GM19240 (cell line): ENCODE data around the gene SLC30A2.
"Not testable (repeated sequence)": the region's sequence is repeated elsewhere in the genome, so short reads cannot be mapped to it uniquely, and the experiment has no call there.

Experiments used
- DNase-seq: peaks from one replicate; pipeline ENCODE4 v3.0.0; 2011; ENCODE audit warnings: low spot score; ENCODE audit not compliant: insufficient read length

The SLC30A2 gene, protein sequence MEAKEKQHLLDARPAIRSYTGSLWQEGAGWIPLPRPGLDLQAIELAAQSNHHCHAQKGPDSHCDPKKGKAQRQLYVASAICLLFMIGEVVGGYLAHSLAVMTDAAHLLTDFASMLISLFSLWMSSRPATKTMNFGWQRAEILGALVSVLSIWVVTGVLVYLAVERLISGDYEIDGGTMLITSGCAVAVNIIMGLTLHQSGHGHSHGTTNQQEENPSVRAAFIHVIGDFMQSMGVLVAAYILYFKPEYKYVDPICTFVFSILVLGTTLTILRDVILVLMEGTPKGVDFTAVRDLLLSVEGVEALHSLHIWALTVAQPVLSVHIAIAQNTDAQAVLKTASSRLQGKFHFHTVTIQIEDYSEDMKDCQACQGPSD

DNA sequence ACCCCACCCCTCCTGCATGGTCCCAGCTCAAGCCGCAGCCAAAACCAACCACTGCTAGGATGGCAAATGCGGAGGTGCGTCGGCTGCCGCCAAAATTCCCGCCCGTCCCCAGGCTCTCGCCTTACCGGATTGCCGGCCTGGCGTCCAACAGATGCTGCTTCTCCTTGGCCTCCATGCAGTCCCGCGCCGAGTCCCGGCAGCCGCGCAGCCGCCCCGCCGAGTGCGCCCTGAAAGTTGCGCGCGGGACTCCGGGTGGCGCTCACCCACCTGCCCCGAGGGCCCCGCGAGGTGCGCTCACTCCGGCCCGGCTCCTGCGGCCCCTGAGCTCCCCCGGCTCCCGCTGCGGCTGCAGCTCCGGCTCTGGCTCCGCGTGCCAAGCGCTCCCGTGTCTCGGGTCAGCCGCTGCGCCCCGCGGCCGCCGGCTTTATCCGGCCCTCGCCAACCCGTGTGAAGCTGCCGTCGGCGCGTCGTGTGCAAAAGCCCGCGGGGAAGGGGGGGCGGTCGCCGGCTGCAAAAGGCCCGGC is at the start of gene SLC30A2:
Gene SLC30A2, minus strand, starts transcription at position 397 of the 524 bp plus-strand sequence. Its CDS starts 222 bp downstream, at position 175.
- DNase-seq, result no peak

DNA sequence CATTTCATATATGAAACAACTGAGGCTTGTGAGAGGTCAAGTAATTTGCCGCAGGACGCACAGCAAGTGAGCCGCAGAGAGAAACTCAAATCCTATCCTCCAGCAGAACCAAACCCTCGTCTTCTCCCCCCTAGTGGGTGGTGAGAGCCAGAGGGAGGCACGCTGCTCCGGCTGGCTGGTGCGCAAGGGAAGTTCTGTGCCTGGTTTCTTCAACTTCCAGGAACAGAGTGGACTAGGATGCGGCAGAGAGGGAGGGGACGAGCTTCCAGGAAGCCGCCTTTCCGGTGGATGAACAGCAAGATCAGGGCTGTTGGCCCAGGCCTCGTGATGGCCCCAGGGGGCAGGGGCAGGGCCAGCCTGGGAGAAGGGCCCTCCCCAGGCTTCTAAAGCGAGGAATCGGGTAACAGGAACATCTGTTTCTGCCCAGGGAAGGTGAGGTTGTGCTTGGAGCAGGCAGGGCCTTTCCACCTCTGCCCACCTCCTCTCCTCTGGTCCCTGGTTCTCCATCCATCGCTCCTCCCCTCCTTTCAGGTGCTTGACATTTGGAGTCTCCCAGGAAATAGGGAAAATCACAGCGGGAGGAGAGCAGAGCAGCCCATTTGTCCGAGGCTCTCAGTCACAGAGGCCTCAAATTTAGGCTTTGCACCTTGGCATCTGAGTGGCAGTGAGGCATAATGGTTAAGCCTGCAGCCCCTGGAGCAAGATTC is 48.9 kb upstream of the SLC30A2 start:
- no peak for DNase-seq

DNA sequence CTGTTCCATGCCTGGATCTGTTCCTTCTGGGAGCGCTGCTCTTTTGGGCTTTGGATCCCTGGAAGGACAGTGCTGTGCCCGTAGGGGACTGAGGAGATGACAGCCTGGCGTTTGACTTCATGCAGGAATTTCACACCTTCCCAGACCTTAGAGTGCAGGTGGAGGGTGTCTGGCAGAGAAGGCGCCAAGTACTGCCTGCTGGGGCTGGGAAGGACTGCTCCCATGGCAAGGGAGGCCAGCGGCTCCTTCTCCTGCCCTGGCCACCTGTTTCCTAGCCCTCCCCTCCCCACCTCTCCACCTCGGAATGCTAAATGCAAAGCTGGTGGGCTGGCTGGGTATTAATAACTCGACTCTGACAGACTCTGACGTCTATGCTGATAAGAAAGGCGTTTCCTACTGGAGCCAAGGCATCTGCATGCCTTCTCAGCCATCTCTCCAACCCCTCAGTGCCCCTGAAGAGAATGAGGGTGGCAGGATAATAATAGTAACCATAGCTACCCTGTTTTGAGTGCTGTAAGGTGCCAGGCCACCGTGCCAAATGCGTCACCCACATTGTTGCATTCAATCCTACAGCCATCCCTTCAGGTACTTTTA is 48.3 kb upstream of the SLC30A2 start:
- no peak for DNase-seq

DNA sequence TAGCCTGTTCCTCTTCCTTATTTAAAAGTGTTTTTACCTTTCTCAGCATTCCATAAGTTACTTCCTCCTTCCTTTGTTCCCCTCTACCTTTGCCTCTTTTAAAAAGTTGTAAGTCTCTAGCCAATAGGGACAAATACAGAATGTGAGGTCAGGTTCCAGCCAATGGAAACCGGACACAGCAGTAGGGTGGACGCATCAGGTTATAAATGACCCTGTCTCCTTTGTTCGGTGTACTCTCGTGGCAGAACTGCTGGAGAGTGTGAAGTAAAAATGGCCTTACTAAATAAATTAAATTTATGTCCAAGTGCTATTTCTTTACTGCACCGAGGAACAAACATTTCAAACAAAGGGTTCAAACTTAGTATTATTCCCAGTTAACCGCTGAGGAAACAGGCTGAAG is 47.7 kb upstream of the SLC30A2 start:
- DNase-seq, result not testable (repeated sequence)

DNA sequence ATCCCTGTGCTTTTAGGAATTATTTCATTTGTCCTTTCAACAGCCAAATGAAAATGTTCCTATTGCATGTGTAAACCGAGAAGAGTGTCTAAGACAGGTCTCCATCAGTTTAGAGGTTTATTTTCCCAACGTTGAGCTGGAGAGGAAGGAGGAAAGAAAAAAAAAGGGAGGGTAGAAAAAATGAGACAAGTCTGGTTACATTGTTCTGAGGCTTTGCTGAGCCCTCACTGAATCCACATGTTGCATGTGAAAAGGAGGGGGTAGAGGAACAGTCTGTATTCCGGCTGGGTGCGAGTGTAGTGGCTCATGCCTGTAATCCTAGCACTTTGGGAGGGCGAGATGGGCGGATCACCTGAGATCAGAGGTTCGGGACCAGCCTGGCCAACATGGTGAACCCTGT is 46.5 kb upstream of the SLC30A2 start:
- DNase-seq, result no peak

DNA sequence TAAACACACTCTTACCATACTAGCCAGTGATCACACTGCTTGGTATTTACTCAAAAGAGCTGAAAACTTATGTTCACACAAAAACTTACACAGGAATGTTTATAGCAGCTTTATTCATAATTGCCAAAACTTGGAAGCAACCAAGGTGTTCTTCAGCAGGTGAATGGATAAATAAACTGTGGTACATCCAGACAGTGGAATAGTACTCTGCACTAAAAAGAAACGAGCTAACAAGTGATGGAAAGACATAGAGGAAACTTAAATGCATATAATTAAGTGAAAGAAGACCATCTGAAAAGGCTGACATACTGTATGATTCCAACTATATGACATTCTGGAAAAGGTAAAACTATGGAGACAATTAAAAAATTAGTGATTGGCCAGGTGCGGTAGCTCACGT is 45.0 kb upstream of the SLC30A2 start:
- no peak for DNase-seq

DNA sequence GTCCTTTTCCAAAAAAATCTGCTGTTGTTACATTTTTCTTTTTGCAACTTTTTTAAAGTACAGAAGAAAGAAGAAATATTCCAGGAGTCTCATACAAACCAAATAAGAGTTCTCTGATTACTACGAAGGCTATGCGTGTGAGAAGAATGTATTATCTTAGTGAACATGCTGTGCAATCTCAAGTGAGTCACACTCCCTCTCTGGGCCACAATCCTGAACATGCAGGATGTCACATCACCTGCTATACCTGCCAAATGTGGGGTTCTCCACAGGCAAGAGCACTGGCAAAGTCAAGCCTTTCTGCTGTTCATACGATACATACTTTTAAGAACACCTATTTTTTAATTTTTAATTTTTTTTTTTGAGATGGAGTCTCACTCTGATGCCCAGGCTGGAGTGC is 43.2 kb upstream of the SLC30A2 start:
- no peak for DNase-seq

DNA sequence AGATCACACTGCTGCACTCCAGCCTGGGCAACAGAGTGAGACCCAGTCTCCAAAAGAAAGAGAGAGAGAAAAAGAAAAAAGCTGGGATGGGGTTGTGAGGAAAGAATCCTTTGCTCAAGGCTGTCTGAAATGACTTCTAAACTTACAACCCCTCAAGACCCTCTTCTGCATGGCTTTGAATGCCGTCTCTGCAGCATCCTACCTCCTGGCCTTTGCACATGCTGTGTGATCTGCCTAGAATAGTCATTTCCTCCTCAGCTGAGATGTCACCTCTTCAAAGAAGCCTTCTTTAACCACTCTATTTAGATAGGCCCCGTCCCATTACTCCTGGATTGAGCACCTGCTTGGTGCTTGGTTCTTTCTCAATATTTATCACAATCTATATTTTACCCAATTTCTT is 38.9 kb upstream of the SLC30A2 start:
- DNase-seq, result no peak

DNA sequence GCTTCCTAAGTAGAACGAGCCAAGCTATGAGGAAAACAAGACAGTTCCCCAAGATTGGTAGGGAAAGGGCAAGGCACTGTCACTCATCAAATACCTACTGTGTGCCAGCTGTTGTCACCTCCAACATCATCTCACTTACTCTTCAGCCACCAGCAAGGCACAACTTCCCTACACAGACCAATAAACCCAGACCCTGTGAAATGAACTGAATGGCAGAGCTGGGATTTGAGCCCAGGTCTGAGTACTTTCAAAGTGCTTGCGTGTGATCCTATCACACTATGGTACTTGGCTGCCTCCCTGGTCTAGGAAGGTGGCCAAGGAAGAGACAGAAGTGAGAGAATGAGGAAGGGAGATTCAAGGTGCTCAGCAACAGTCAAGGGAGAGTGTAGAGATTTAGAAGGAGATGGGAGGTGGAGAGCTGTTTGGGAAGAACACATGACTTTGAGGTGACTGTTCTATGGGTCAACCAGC is 38.2 kb upstream of the SLC30A2 start:
- DNase-seq, result no peak

DNA sequence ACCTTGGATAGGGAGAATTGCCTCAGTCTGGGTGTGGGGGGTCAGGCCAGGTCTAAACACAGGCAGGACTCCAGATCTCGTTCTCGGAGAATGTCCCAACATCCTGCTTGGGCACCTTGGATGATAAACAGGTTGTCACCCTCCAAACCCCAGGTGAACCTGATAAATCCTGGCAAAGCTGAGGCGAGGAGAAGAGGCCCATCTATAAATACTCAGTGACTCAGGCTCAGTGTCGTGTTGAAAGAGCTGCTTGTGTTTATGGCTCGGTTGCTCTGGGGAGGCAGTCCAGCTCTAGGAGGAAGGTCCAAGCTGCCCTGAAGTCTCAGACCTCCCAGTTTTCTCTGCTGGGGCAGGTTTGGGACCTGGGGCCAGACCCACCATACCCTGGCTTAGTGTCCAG is 37.3 kb upstream of the SLC30A2 start:
- DNase-seq, result no peak

DNA sequence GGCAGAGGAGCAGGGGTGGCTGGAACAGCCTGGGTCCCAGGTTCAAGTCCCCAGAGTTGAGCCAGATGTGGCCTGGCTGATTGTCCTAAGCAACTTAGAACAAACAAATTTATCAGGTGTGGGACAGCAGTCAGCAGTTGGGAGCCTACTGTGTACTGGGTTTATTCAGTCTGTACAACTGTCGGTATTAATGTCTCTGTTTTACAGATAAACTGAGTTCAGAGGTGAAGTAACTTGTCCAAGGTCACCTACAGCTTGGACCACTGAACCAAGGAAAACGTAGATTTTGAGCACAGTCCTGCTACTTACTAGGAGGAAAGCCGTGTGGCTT is 36.1 kb upstream of the SLC30A2 start:
- DNase-seq, result no peak

DNA sequence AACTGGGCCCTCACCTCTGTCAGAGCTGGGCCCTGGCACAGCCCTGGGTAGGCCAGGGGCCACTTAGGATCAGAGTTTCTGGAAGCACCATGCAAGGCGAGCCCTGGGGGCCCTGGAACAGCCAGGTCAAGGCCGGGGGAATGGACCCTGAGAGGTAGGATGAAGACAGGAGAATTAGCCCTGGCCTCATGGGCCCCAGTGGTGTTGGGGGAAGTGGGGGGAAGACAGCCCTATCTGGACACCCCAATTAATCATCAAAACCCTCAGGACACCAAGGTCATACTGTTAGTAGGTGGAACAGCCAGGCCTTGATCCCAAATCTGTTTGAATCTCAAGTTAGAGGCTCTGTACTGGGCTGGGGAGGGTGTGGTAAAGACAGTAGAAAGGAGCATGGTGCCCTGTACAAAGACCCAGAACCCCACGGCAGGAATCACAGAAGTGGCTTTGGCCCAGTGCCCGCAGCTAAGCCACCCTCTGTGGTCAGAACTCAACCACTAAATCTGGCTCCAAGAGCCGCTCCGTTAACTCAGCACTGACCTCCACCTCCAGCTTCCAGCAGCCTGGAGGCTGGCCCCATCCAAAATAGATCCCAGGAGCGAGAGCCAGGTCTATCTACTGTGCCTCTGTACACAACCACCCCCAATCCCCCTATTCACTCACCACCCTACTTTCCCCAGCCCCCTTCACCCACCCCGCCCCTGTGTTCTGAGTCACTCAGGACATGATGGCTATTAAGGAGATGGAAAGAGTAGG is 35.5 kb upstream of the SLC30A2 start:
- no peak for DNase-seq

DNA sequence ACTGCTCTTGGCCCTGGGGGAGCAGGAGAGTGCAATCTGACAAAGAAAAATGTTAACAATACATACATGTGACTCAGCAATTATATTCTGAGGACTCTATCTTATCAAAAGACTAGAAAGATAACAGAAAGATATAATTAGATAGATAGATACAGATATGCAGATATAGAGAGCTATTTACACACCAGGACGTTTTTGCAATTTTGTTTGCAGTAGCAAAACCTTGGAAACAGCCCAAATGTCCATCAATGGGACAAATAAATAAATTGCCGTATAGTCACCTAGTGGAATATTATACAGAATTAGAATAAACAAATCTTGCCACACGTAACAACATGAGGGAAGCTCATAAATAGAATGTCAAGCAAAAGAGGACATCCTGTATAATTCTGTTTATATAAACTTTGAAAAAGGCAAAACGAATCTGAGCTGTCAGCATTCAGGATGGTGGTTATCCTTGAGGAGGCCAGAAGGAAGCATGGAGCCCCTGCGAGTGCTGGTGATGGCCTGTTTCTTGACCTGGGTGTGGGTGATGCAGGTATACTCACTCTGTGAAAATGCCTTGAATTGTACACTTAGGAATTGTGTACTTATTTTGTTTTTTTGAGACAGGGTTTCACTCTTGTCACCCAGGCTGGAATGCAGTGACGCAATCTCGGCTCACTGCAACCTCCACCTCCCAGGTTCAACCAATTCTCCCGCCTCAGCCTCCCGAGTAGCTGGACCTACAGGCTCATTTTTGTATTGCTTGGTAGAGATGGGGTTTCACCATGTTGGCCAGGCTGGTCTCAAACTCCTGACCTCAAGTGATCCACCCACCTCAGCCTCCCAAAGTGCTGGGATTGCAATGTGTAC is 34.3 kb upstream of the SLC30A2 start:
- DNase-seq, result no peak

DNA sequence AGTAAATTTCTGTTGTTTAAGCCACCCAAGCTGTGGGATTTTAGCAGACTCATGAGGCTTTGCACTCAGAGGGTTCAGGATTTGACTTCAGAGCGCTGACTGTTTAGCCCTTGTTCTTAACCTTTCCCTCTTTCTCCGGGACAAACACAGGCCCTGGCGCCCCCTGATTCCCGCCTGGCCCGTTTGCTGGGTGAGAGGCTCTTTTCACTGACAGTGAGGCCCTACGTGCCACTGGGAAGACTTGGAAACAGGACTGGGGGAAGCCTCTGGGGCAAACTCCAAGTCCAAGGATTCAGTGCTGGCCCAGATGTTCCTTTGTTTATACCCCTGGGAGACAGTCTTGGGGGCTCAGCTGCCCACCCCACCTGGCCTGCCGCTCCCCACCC is 33.3 kb upstream of the SLC30A2 start:
- no peak for DNase-seq

DNA sequence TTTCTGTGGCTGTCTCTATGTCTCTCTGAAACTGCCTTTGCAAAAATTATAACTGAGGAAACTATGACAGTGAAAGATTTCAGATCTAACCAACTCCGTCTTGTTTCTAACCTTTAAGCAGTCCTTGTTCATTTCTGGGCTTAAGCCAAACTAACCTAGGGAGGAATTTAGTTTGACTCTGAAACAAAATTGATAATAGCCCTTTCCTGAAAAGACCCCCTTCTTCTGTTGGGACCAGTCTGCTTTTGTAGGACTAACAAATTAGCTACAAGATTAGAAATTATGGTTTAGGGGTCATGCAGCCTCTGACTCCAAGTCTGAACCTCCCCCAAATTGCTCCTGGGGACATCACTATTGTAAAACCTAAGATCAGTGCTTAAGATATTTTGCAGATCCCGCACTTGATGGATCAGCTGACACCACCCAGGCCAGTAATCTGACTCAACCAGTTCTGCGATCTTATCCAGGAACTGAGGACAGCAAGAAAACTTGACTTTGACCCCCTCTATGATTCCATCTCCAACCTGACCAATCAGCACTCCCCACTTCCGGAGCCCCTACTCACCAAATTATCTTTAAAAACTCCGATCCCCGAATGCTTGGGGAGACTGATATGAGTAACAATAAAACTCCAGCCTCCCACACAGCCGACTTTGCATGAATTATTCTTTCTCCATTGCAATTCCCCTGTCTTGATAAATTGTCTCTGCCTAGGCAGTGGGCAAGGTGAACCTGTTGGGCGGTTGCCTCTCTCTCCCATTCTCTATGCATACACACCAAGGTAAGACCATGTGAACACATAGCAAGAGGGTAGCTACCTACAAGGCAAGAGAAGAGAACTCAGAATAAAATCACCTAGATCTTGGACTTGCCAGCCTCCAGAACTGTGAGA is 32.6 kb upstream of the SLC30A2 start:
- no peak for DNase-seq

DNA sequence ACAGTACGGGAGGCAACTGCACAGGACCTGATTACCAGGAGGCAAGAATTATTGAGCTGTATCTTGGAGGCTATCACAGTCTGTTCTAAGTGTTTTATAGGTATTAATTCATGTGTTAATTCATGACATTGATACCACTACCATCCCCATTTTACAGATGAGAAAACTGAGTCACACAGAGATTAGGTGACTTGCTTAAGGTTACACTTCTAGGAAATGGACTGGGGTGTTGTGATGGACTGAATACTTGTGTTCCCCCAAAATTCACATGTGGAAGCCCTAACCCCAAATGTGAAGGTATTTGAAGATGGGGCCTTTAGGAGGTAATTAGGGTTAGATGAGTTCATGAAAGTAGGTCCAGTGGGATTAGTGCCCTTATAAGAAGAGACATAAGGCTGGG is 31.6 kb upstream of the SLC30A2 start:
- no peak for DNase-seq

DNA sequence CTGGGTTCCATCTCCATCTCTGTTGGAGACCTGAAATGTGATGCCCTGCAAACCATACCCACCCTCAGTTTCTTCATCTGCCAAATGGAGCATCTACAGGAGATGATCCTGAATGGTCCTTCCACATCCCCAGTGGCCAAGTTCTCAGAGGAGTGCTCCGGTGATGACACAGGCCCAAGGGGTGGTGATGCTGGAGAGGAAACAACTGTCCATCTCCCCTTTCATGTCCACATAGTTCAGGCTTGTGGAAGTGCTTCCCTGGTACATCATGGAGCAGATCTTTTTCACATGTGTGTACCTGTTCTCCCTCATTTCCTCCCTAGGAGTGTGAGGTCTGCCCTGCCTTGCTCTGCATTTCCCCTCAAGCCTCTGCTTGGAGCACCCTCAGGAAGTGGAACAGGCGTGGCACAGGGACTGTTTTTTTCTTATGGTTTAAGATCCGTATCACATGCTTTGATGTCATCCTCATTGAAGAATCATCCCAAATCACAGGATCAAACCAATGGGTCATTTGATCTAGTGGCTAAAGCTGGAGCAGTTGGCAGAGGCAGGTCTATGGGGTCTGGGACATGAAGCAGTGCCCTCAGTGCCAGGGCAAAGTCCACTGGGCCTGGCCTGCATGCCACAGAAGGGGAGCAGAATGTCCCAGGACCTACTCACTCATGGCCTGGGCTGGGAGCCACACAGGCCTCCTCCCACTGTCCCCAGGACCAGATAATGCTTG is 29.7 kb upstream of the SLC30A2 start:
- no peak for DNase-seq

DNA sequence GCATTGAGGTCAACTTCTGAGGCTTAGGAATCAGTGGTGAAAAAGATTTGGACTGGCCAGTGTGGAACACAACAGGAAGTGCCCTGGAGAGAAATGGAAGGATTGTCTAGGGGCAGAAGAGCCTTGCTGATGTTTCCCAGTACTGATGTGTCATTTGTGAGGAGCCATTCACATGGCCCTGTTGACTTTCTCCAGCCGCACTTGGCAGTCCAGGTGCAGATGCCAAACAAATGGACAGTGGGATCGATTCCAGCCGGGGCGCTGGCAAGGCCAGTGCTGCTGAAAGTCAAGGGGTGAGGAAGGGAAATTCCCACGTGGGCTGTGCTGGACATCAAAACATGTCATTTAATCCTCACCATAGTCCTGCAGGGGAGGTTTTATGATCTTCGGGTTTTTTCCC is 26.4 kb upstream of the SLC30A2 start:
- no peak for DNase-seq

DNA sequence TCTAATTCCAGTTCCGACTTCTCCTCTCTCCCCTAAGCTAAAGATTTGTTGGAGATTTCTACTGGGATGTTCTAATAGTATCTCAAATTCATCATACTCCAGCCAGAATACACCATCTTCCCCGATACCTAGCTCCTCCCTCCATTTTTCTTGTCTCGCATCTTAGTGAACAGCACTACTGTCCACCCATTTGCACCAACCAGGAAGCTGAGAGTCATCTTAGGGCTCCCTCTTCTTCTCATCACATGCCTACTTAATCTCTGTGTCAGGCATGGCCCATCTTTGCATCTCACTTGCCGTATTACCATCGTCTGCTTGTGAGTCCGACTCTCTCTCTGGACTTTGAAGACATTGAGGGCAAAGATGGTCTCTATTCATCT is 25.0 kb upstream of the SLC30A2 start:
- DNase-seq, result no peak
